ENCODE measurements around the gene STBD1.
"Not testable (repeated sequence)": the region's sequence is repeated elsewhere in the genome, so short reads cannot be mapped to it uniquely, and the experiment has no call there.

The STBD1 gene

GRCh38 chr4:76305971-76306881 is at the start of gene STBD1:
TSS of gene STBD1 (plus strand) at chr4:76306733. CDS start at chr4:76306770, 37 bp downstream.
- FAIRE-seq: peak; percentile 8

GRCh38 chr4:76256968-76257367 is 49.6 kb upstream of the STBD1 start:
- no peak for FAIRE-seq
- DNase-seq (ENCODE audit: insufficient read length, low spot score): no peak

More at GRCh38 chr4:76305971-76306881, at the start of gene STBD1:
- peak; percentile 9 for DNase-seq (ENCODE audit: insufficient read length, low spot score)

- DNase-seq (ENCODE audit: insufficient read length, low spot score) (no peak), FAIRE-seq (no peak)
Measured at GRCh38 chr4:76257824-76258223, 48.7 kb upstream of the STBD1 start.

- no peak for FAIRE-seq
- no peak for DNase-seq (ENCODE audit: insufficient read length, low spot score)
Measured at GRCh38 chr4:76260571-76260970, 46.0 kb upstream of the STBD1 start.

- no peak for FAIRE-seq
- no peak for DNase-seq (ENCODE audit: insufficient read length, low spot score)
Measured at GRCh38 chr4:76265631-76266218, 40.8 kb upstream of the STBD1 start.

- DNase-seq (ENCODE audit: insufficient read length, low spot score): no peak
- FAIRE-seq: no peak
Measured at GRCh38 chr4:76266627-76267026, 39.9 kb upstream of the STBD1 start.

GRCh38 chr4:76267811-76268210 is 38.7 kb upstream of the STBD1 start:
- no peak for FAIRE-seq
- no peak for DNase-seq (ENCODE audit: insufficient read length, low spot score)

- FAIRE-seq (no peak), DNase-seq (ENCODE audit: insufficient read length, low spot score) (no peak)
Measured at GRCh38 chr4:76270244-76271175, 36.0 kb upstream of the STBD1 start.

- no peak for FAIRE-seq
- no peak for DNase-seq (ENCODE audit: insufficient read length, low spot score)
Measured at GRCh38 chr4:76271248-76271647, 35.3 kb upstream of the STBD1 start.

GRCh38 chr4:76272073-76272472 is 34.5 kb upstream of the STBD1 start:
- DNase-seq (ENCODE audit: insufficient read length, low spot score): no peak
- no peak for FAIRE-seq

GRCh38 chr4:76272582-76272981 is 34.0 kb upstream of the STBD1 start:
- DNase-seq (ENCODE audit: insufficient read length, low spot score) (no peak), FAIRE-seq (no peak)

GRCh38 chr4:76272999-76273398 is 33.5 kb upstream of the STBD1 start:
- FAIRE-seq: no peak
- no peak for DNase-seq (ENCODE audit: insufficient read length, low spot score)

GRCh38 chr4:76275486-76276124 is 30.9 kb upstream of the STBD1 start:
- DNase-seq (ENCODE audit: insufficient read length, low spot score) (no peak), FAIRE-seq (no peak)

- no peak for FAIRE-seq
Measured at GRCh38 chr4:76276813-76277212, 29.7 kb upstream of the STBD1 start.

GRCh38 chr4:76277667-76278066 is 28.9 kb upstream of the STBD1 start:
- no peak for DNase-seq (ENCODE audit: insufficient read length, low spot score)
- FAIRE-seq: no peak

More at GRCh38 chr4:76276813-76277212, 29.7 kb upstream of the STBD1 start:
- no peak for DNase-seq (ENCODE audit: insufficient read length, low spot score)

- DNase-seq (ENCODE audit: insufficient read length, low spot score) (no peak), FAIRE-seq (no peak)
Measured at GRCh38 chr4:76278583-76278982, 27.9 kb upstream of the STBD1 start.

- FAIRE-seq (no peak), DNase-seq (ENCODE audit: insufficient read length, low spot score) (no peak)
Measured at GRCh38 chr4:76279462-76279861, 27.1 kb upstream of the STBD1 start.

GRCh38 chr4:76280488-76281441 is 25.8 kb upstream of the STBD1 start:
- no peak for DNase-seq (ENCODE audit: insufficient read length, low spot score)
- FAIRE-seq: no peak

GRCh38 chr4:76281594-76281993 is 24.9 kb upstream of the STBD1 start:
- FAIRE-seq; DNase-seq (ENCODE audit: insufficient read length, low spot score): not testable (repeated sequence)

All from GM19239 (cell line).